HL-60 (cell line): ENCODE measurements around the gene SLC24A1.
A peak's percentile ranks its signal among the peaks of the same experiment; 100 is the strongest.

Source experiments
- DNase-seq, 2 experiments: peaks; one replicate each; pipeline ENCODE4 v3.0.0-alpha.2; 2010 to 2020; ENCODE audit warnings: low read depth in 1 of 2, low spot score in 1 of 2
- H3K27ac ChIP-seq: fragments of 250-450 bp; sonication (Bioruptor Pico); replicated peaks from 2 replicates; pipeline ENCODE4 v1.5.1; 2020; ENCODE audit warnings: mild to moderate bottlenecking, moderate library complexity
- H3K27me3 ChIP-seq: fragments of 250-450 bp; sonication (Bioruptor Pico); 2 replicates; pipeline ENCODE4 v1.5.1; 2021; ENCODE audit warnings: mild to moderate bottlenecking, moderate library complexity; ENCODE audit not compliant: insufficient read depth, poor library complexity, severe bottlenecking
- H3K4me3 ChIP-seq: replicated peaks from 2 replicates; pipeline ENCODE4 v1.5.1; 2011; ENCODE audit warnings: mild to moderate bottlenecking, control low read depth, low read length; ENCODE audit not compliant: insufficient read depth
- GABPA ChIP-seq: IDR thresholded peaks from 2 replicates; pipeline ENCODE4 v1.6.1; 2012; ENCODE audit warnings: low read depth
- POLR2AphosphoS5 ChIP-seq: IDR thresholded peaks from 2 replicates; pipeline ENCODE4 v1.6.1; 2012; ENCODE audit warnings: low read depth
- SPI1 ChIP-seq: IDR thresholded peaks from 2 replicates; pipeline ENCODE4 v1.6.1; 2012; ENCODE audit warnings: low read depth, mild to moderate bottlenecking, borderline replicate concordance
- TF ChIP-seq, protein P1 (sequence below): IDR thresholded peaks from 2 replicates; pipeline ENCODE4 v1.6.1; 2012; ENCODE audit warnings: low read depth; ENCODE audit not compliant: insufficient replicate concordance
- TF ChIP-seq, protein P2 (sequence below): IDR thresholded peaks from one replicate; pipeline ENCODE4 v1.5.1; 2011; ENCODE audit warnings: low read length, control low read depth, inconsistent platforms; ENCODE audit not compliant: insufficient read depth

The SLC24A1 gene

DNA sequence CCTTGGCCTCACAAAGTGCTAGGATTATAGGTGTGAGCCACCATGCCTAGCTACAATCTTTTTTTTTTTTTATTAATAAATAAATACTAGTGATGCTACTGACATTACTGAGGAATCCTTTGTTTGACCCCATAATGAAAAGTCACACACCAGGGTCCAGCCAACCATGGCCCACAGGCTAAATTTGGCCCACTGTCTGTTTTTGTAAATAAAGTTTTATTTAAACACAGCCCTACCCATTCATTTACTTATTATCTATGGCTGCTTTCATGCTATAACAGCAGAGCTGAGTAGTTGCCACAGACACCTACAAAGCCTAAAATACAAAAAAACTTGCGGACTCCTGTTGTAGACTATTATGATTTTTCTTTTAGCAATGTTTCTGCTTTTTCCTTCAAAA lies 18.2 kb upstream of the SLC24A1 start:
- TF ChIP-seq, protein P1, sequence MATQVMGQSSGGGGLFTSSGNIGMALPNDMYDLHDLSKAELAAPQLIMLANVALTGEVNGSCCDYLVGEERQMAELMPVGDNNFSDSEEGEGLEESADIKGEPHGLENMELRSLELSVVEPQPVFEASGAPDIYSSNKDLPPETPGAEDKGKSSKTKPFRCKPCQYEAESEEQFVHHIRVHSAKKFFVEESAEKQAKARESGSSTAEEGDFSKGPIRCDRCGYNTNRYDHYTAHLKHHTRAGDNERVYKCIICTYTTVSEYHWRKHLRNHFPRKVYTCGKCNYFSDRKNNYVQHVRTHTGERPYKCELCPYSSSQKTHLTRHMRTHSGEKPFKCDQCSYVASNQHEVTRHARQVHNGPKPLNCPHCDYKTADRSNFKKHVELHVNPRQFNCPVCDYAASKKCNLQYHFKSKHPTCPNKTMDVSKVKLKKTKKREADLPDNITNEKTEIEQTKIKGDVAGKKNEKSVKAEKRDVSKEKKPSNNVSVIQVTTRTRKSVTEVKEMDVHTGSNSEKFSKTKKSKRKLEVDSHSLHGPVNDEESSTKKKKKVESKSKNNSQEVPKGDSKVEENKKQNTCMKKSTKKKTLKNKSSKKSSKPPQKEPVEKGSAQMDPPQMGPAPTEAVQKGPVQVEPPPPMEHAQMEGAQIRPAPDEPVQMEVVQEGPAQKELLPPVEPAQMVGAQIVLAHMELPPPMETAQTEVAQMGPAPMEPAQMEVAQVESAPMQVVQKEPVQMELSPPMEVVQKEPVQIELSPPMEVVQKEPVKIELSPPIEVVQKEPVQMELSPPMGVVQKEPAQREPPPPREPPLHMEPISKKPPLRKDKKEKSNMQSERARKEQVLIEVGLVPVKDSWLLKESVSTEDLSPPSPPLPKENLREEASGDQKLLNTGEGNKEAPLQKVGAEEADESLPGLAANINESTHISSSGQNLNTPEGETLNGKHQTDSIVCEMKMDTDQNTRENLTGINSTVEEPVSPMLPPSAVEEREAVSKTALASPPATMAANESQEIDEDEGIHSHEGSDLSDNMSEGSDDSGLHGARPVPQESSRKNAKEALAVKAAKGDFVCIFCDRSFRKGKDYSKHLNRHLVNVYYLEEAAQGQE, result no peak
- TF ChIP-seq SPI1 (no peak), GABPA (no peak), POLR2AphosphoS5 (no peak)
- TF ChIP-seq, protein P2, sequence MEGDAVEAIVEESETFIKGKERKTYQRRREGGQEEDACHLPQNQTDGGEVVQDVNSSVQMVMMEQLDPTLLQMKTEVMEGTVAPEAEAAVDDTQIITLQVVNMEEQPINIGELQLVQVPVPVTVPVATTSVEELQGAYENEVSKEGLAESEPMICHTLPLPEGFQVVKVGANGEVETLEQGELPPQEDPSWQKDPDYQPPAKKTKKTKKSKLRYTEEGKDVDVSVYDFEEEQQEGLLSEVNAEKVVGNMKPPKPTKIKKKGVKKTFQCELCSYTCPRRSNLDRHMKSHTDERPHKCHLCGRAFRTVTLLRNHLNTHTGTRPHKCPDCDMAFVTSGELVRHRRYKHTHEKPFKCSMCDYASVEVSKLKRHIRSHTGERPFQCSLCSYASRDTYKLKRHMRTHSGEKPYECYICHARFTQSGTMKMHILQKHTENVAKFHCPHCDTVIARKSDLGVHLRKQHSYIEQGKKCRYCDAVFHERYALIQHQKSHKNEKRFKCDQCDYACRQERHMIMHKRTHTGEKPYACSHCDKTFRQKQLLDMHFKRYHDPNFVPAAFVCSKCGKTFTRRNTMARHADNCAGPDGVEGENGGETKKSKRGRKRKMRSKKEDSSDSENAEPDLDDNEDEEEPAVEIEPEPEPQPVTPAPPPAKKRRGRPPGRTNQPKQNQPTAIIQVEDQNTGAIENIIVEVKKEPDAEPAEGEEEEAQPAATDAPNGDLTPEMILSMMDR, result no peak
- no peak overlapping the region for H3K27ac ChIP-seq
- no peak for DNase-seq
- H3K27me3 ChIP-seq, result no peaks in the 10 kb centered on the region
- H3K4me3 ChIP-seq, result no peak overlapping the region

DNA sequence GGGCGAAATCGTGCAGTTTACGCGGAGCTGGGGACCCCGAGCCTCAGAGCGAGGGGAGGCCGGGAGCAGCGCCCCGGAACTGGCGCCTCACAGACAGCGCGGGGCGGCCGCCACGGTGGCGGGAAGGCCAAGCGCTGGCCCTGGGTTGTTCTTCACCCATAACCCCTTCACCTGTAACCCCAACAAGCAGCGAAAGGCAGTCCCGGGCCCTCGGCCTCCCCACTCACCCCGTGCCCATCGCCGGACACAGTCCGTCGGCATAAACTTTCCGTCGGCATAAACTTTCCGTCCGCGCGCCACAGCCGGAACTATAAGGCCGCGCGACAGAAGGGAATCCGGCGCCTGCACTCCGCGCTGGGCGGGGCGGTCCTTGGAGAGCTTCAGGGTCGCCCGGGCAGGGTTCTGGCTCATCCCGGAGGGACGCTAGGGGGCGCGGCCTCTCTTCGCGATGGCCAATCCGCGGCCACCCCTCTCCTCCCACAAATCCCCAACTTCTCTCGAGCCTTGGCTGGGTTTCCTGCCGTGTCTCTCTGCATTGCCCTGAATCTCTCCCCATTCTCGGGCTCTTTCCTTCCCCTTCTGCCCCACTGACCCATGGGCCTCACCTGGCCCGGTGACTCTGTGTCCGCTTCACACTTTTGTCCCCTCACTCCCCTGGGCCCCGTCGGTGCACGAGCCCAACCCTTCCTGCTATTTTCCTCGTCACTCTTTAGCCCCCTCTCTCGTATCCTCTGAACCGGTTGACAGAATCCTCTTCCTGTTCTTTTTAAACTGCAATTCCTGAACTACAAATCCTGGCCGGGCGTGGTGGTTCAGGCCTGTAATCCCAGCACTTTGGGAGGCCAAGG lies 10.6 kb upstream of the SLC24A1 start, which contains the start of gene INTS14:
Gene INTS14, minus strand, starts transcription at position 261 of the 848 bp plus-strand sequence. CDS start 3,751 bp downstream, outside the sequence.
- H3K27ac ChIP-seq, result peak within 1 kb of the TSS; percentile 89
- H3K4me3 ChIP-seq, result peak within 1 kb of the TSS; percentile 83
- peak; percentile 83 to 98 for DNase-seq
- TF ChIP-seq SPI1 (no peak), POLR2AphosphoS5 (peak; percentile 97), GABPA (peak; percentile 97)
- TF ChIP-seq, protein P1, result peak; percentile 25
- TF ChIP-seq, protein P2, result peak; percentile 26
- no peaks in the 10 kb centered on the region for H3K27me3 ChIP-seq

DNA sequence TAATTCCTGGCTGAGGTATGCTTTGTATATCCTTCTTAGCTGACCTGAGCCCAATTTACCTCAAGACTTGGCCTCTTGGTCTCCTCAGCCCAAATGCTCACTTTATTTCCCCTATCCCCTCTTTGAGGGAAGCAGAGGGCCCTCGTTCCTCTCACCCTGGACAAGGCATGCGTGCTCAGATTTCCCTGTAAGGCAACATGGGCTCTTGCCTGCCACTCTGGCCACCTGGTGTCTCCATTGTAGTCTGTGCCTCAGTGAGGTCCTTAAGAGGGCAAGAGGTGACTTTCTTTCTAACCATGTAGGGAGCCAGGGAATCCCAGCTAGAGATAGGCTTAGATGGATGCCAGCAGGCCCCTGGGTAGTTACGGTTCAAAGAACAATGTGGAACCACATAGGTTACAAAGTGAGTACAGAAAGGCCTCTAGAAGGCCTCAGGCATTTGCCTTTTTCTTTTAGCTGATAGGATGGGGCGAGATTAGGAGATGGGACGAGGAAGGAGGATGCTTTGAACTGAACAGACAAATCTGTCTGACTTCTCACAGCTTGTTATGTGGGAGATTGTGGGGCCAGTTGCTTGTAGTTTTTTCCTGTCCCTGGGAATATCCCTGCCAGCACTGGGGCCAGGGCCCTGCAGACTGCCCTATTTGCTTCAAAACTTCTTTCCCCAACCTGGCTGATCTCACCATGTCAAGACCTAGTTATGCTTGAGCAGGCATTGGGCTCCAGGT lies 9.7 kb upstream of the SLC24A1 start:
- no peaks in the 10 kb centered on the region for H3K27me3 ChIP-seq
- peak in 1 of 2 experiments; percentile 3 for DNase-seq
- TF ChIP-seq, protein P2, result no peak
- TF ChIP-seq SPI1 (no peak), GABPA (no peak), POLR2AphosphoS5 (no peak)
- TF ChIP-seq, protein P1, result no peak
- H3K4me3 ChIP-seq, result peak overlapping the region; percentile 83
- peak overlapping the region; percentile 89 for H3K27ac ChIP-seq
